Panc1 (cell line): Measurements from ENCODE around the gene NCDN. TPM values are rescaled to one million over a fixed set of nuclear protein-coding genes. Genes with fewer than 3 reads are reported as not detected.

Experiments
- ATAC-seq: fragments of 200-7000 bp; cut with Tn5 transposase; 2 replicates; pipeline ENCODE4 v1.9.1; 2020; ENCODE audit warnings: mild to moderate bottlenecking, moderate library complexity
- BruUV-seq: library from RNA; stranded (reverse); fragments of 400-500 nt; replicated peaks from 2 replicates; lab custom pipeline; 2021; lab: Mats Ljungman, UMichigan
- CTCF ChIA-PET: fragments of 300-600 bp; sonication (Branson Sonifier 250); formaldehyde crosslinking; loops from one replicate; lab custom pipeline; 2022; ENCODE audit warnings: antibody characterized with exemption; lab: Charles Lee
- POLR2A ChIA-PET: fragments of 300-600 bp; sonication (Branson Sonifier 250); formaldehyde crosslinking; loops from one replicate; lab custom pipeline; 2022; ENCODE audit warnings: antibody characterized with exemption; lab: Charles Lee
- DNase-seq: peaks from one replicate; pipeline ENCODE4 v3.0.0-alpha.2; 2010; ENCODE audit warnings: low read depth, low spot score
- H3K27ac ChIP-seq: 2 replicates; pipeline ENCODE4 v1.5.1; 2011; ENCODE audit warnings: mild to moderate bottlenecking, low read length, inconsistent platforms
- H3K27me3 ChIP-seq: fragments of 200-500 bp; sonication (Bioruptor generic); 2 replicates; pipeline ENCODE4 v1.6.0; 2014; ENCODE audit warnings: low read length, inconsistent platforms; ENCODE audit not compliant: control insufficient read depth, insufficient read depth
- H3K36me3 ChIP-seq: fragments of 200-500 bp; sonication (Bioruptor generic); 2 replicates; pipeline ENCODE4 v1.5.1; 2014; ENCODE audit warnings: inconsistent platforms, mild to moderate bottlenecking, low read length, moderate library complexity; ENCODE audit not compliant: control insufficient read depth, insufficient read depth
- H3K4me1 ChIP-seq: 2 replicates; pipeline ENCODE4 v1.5.1; 2011; ENCODE audit warnings: inconsistent platforms, mild to moderate bottlenecking, low read length, moderate library complexity; ENCODE audit not compliant: control insufficient read depth, insufficient read depth
- H3K4me3 ChIP-seq, 2 experiments: 2 replicates each; pipeline ENCODE4 v1.5.1; 2011 to 2012; ENCODE audit warnings: low read depth in 2 of 2, low read length in 2 of 2, mild to moderate bottlenecking in 2 of 2, inconsistent platforms in 1 of 2, moderate library complexity in 1 of 2
- H3K9me3 ChIP-seq: fragments of 200-500 bp; sonication (Bioruptor generic); 2 replicates; pipeline ENCODE4 v1.5.1; 2014; ENCODE audit warnings: low read depth, mild to moderate bottlenecking, inconsistent platforms, low read length, moderate library complexity; ENCODE audit not compliant: control insufficient read depth, insufficient read depth
- POLR2AphosphoS5 ChIP-seq: IDR thresholded peaks from 2 replicates; pipeline ENCODE4 v1.6.1; 2012; ENCODE audit warnings: mild to moderate bottlenecking, low read depth, low read length, moderate library complexity
- SIN3A ChIP-seq: IDR thresholded peaks from 2 replicates; pipeline ENCODE4 v1.6.1; 2012; ENCODE audit warnings: low read depth, mild to moderate bottlenecking, low read length, moderate library complexity, borderline replicate concordance; ENCODE audit not compliant: insufficient read depth
- TCF7L2 ChIP-seq: IDR thresholded peaks from 2 replicates; pipeline ENCODE4 v1.6.1; 2011; ENCODE audit warnings: mild to moderate bottlenecking, low read depth, low read length, inconsistent platforms
- in situ Hi-C: cut with HindIII; loops from 2 replicates; pipeline ENCODE4 v1.10.0; 2016; ENCODE audit warnings: low sequenced_read_pairs, low pct_unique_long_range_greater_than_20kb
- intact Hi-C: fragments of 100-400 bp; cut with micrococcal nuclease; formaldehyde crosslinking; loops from one replicate; pipeline ENCODE4 v1.10.0; 2022; ENCODE audit not compliant: unreplicated experiment
- total RNA-seq: library from RNA; stranded (reverse); gene quantifications from one replicate; pipeline ENCODE4 v1.2.1, GENCODE V29; 2021; ENCODE audit not compliant: unreplicated experiment
- TF ChIP-seq, protein P1 (sequence below), 2 experiments: IDR thresholded peaks; 2 replicates each; pipeline ENCODE4 v1.6.1; 2011 to 2012; ENCODE audit warnings: low read depth in 2 of 2, control low read depth in 1 of 2, low read length in 1 of 2, mild to moderate bottlenecking in 1 of 2, moderate library complexity in 1 of 2; ENCODE audit not compliant: insufficient read depth in 1 of 2
- TF ChIP-seq, protein P2 (sequence below): fragments of 450-650 bp; IDR thresholded peaks from 2 replicates; pipeline ENCODE4 v1.5.1; 2017; ENCODE audit warnings: mild to moderate bottlenecking

The NCDN gene
- total RNA-seq, 1 experiment from 2014 or later = 64.1 TPM

DNA sequence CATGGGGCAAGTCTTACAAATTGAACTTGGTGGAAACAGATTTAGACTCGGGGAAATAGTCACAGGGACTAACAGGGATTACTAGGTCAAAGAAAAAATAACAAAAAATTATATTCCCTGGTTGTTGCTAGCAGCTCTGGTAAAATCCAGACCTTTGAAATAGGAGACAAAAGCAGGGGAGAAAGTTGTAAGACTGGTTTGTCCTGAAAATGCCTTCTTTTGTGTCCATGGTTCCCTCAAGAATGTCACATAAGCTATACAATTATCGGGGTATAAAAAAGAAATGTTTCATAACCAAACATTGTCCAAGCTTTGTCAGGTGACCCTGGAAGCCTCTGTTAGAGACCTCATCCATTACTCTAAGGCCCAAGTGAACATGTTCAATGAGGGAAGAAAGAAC lies 33.5 kb upstream of the NCDN start:
- ATAC-seq (no peak), DNase-seq (no peak)
- H3K36me3 ChIP-seq = no peaks in the 10 kb centered on the region
- no TSS peak for BruUV-seq
- ChIA-PET CTCF (no interaction called here), POLR2A (interaction anchor here (0.6 kb wide), 1 partner anchor 88 kb away, joined by 6 read pairs; no protein-coding TSS in a partner anchor)
- in situ Hi-C loops = no loop called here
- no peaks in the 10 kb centered on the region for H3K27me3 ChIP-seq
- no peak overlapping the region for H3K4me3 ChIP-seq
- 0 out of 2 replicates have a peak, but pooled peaks cover 4% of the 10 kb centered on the region for H3K9me3 ChIP-seq
- intact Hi-C loops = no loop called here
- TF ChIP-seq TCF7L2 (no peak), POLR2AphosphoS5 (no peak), SIN3A (no peak)
- TF ChIP-seq, protein P1, sequence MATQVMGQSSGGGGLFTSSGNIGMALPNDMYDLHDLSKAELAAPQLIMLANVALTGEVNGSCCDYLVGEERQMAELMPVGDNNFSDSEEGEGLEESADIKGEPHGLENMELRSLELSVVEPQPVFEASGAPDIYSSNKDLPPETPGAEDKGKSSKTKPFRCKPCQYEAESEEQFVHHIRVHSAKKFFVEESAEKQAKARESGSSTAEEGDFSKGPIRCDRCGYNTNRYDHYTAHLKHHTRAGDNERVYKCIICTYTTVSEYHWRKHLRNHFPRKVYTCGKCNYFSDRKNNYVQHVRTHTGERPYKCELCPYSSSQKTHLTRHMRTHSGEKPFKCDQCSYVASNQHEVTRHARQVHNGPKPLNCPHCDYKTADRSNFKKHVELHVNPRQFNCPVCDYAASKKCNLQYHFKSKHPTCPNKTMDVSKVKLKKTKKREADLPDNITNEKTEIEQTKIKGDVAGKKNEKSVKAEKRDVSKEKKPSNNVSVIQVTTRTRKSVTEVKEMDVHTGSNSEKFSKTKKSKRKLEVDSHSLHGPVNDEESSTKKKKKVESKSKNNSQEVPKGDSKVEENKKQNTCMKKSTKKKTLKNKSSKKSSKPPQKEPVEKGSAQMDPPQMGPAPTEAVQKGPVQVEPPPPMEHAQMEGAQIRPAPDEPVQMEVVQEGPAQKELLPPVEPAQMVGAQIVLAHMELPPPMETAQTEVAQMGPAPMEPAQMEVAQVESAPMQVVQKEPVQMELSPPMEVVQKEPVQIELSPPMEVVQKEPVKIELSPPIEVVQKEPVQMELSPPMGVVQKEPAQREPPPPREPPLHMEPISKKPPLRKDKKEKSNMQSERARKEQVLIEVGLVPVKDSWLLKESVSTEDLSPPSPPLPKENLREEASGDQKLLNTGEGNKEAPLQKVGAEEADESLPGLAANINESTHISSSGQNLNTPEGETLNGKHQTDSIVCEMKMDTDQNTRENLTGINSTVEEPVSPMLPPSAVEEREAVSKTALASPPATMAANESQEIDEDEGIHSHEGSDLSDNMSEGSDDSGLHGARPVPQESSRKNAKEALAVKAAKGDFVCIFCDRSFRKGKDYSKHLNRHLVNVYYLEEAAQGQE (IDR thresholded peaks at IDR 0.05; ENCODE audit: insufficient read depth in 1 of 2, low read depth in 2 of 2, low read length in 1 of 2) = no peak
- TF ChIP-seq, protein P2, sequence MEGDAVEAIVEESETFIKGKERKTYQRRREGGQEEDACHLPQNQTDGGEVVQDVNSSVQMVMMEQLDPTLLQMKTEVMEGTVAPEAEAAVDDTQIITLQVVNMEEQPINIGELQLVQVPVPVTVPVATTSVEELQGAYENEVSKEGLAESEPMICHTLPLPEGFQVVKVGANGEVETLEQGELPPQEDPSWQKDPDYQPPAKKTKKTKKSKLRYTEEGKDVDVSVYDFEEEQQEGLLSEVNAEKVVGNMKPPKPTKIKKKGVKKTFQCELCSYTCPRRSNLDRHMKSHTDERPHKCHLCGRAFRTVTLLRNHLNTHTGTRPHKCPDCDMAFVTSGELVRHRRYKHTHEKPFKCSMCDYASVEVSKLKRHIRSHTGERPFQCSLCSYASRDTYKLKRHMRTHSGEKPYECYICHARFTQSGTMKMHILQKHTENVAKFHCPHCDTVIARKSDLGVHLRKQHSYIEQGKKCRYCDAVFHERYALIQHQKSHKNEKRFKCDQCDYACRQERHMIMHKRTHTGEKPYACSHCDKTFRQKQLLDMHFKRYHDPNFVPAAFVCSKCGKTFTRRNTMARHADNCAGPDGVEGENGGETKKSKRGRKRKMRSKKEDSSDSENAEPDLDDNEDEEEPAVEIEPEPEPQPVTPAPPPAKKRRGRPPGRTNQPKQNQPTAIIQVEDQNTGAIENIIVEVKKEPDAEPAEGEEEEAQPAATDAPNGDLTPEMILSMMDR = no peak
- no peak overlapping the region for H3K27ac ChIP-seq
- H3K4me1 ChIP-seq = no peaks in the 10 kb centered on the region

DNA sequence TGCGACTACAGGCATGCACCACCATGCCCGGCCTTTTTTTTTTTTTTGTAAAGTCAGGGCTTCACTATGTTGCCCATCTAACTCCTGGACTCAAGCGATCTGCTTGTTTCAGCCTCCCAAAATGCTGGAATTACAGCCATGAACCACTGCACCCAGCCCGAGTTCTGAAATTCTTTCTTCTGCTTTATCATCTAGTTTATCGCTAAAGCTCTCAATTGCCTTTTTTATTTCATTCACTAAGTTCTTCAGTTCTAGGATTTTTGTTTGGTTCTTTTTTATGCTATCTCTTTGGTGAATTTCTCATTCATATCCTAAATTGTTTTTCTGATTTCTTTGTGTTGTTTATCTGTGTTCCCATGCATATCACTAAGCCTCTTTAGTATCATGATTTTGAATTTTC lies 27.4 kb upstream of the NCDN start:
- in situ Hi-C loops (no loop called here), intact Hi-C loops (no loop called here)
- Histone ChIP-seq H3K36me3 (no peaks in the 10 kb centered on the region), H3K9me3 (peaks cover 15% of the 10 kb centered on the region; the same call in 1 of the 2 replicates), H3K27me3 (no peaks in the 10 kb centered on the region), H3K4me3 (no peak overlapping the region), H3K4me1 (no peaks in the 10 kb centered on the region), H3K27ac (no peak overlapping the region)
- DNase-seq (no peak), ATAC-seq (no peak)
- CTCF ChIA-PET = no interaction called here
- POLR2A ChIA-PET = no interaction called here
- TF ChIP-seq TCF7L2 = no peak
- no peak for TF ChIP-seq SIN3A
- TF ChIP-seq POLR2AphosphoS5 = no peak
- TF ChIP-seq, protein P2 = no peak
- TF ChIP-seq, protein P1 (IDR thresholded peaks at IDR 0.05; ENCODE audit: insufficient read depth in 1 of 2, low read depth in 2 of 2, low read length in 1 of 2) = no peak
- no TSS peak for BruUV-seq
